ENCODE data around the gene TRMT61A.

GRCh38 chr14:103549361-103550311 is 20.6 kb downstream of the TRMT61A start:
- TF ChIP-seq CTCF (IDR thresholded peaks at IDR 0.05) = no peak
- TF ChIP-seq POLR2A (IDR thresholded peaks at IDR 0.05) = no peak
- TF ChIP-seq POLR2AphosphoS5 (IDR thresholded peaks at IDR 0.05) = no peak

All from prostate gland (tissue), 2 donors.